CD14-positive monocyte (primary cell): ENCODE data around the gene ITGA11. TPM values are rescaled to one million over a fixed set of nuclear protein-coding genes. Genes with fewer than 3 reads are reported as not detected.

Experiments
- DNase-seq, 3 donors: peaks; one replicate each; pipeline ENCODE4 v3.0.0-alpha.2; 2011 to 2022
- H2AFZ ChIP-seq: 2 replicates; pipeline ENCODE4 v1.6.0; 2012; ENCODE audit warnings: mild to moderate bottlenecking, low read depth, low read length, inconsistent platforms; ENCODE audit not compliant: insufficient read depth, poor library complexity, severe bottlenecking
- H3K27ac ChIP-seq, 2 donors: 1 replicate in 1 of 2; 2 replicates in 1 of 2; pipeline ENCODE4 v1.5.1; 2012 to 2013; ENCODE audit warnings: low read length in 2 of 2, control low read depth in 1 of 2, inconsistent platforms in 1 of 2, low read depth in 1 of 2, mild to moderate bottlenecking in 1 of 2
- H3K27me3 ChIP-seq, 2 donors: one replicate each; pipeline versions ENCODE4 v1.6.0 to v1.6.1; 2011 to 2013; ENCODE audit warnings: low read length in 2 of 2; ENCODE audit not compliant: control insufficient read depth in 2 of 2, insufficient read depth in 2 of 2
- H3K36me3 ChIP-seq, 2 donors: replicated peaks in 1 of 2; 1 replicate in 1 of 2; 2 replicates in 1 of 2; pipeline versions ENCODE4 v1.5.1 to v1.6.1; 2012 to 2013; ENCODE audit warnings: low read length in 2 of 2, control low read depth in 1 of 2, inconsistent platforms in 1 of 2, mild to moderate bottlenecking in 1 of 2; ENCODE audit not compliant: insufficient read depth in 2 of 2, control insufficient read depth in 1 of 2
- H3K4me1 ChIP-seq, 2 donors: 1 replicate in 1 of 2; 2 replicates in 1 of 2; pipeline versions ENCODE4 v1.5.1 to v1.6.1; 2012 to 2013; ENCODE audit warnings: low read length in 2 of 2, control low read depth in 1 of 2, inconsistent platforms in 1 of 2, mild to moderate bottlenecking in 1 of 2, moderate library complexity in 1 of 2; ENCODE audit not compliant: insufficient read depth in 2 of 2, control insufficient read depth in 1 of 2
- H3K4me2 ChIP-seq: replicated peaks from 2 replicates; pipeline ENCODE3; 2012; ENCODE audit warnings: low read length, moderate library complexity, mild to moderate bottlenecking; ENCODE audit not compliant: poor library complexity, severe bottlenecking; ENCODE audit errors: extremely low read depth
- H3K4me3 ChIP-seq, 3 experiments: fragments of 200-600 bp in 1 of 3; sonication (generic) in 1 of 3; replicated peaks in 1 of 3; 1 replicate in 2 of 3; 2 replicates in 1 of 3; pipeline ENCODE4 v1.5.1; 2011 to 2013; ENCODE audit warnings: low read length in 3 of 3, mild to moderate bottlenecking in 3 of 3, control low read depth in 2 of 3, low read depth in 2 of 3, inconsistent platforms in 1 of 3, moderate library complexity in 1 of 3
- H3K79me2 ChIP-seq: 2 replicates; pipeline ENCODE4 v1.6.0; 2012; ENCODE audit warnings: mild to moderate bottlenecking, control low read depth, inconsistent platforms, low read length, moderate library complexity; ENCODE audit not compliant: insufficient read depth
- H3K9ac ChIP-seq: 2 replicates; pipeline ENCODE4 v1.6.0; 2017; ENCODE audit warnings: low read length, mild to moderate bottlenecking; ENCODE audit not compliant: insufficient read depth, poor library complexity, severe bottlenecking
- H3K9me3 ChIP-seq, 2 donors: replicated peaks in 1 of 2; 1 replicate in 1 of 2; 2 replicates in 1 of 2; pipeline versions ENCODE4 v1.5.1 to v1.6.1; 2012 to 2013; ENCODE audit warnings: low read length in 2 of 2, control low read depth in 1 of 2; ENCODE audit not compliant: control insufficient read depth in 1 of 2, insufficient read depth in 1 of 2
- H4K20me1 ChIP-seq: 2 replicates; pipeline ENCODE4 v1.6.0; 2012; ENCODE audit warnings: mild to moderate bottlenecking, low read length, control low read depth, moderate library complexity; ENCODE audit not compliant: insufficient read depth
- H3K27ac Mint-ChIP-seq, 7 donors: one replicate each; pipeline ENCODE4 v1.8.0; 2020; ENCODE audit warnings: mild to moderate bottlenecking in 7 of 7, mixed read lengths in 7 of 7, moderate library complexity in 6 of 7, inconsistent platforms in 2 of 7
- H3K27me3 Mint-ChIP-seq, 3 donors: one replicate each; pipeline ENCODE4 v1.8.0; 2021 to 2022; ENCODE audit warnings: low read depth in 3 of 3, mild to moderate bottlenecking in 3 of 3, mixed read lengths in 3 of 3, moderate library complexity in 3 of 3, inconsistent platforms in 1 of 3
- H3K36me3 Mint-ChIP-seq, 2 donors: one replicate each; pipeline ENCODE4 v1.8.0; 2020; ENCODE audit warnings: mixed read lengths in 2 of 2, inconsistent platforms in 1 of 2, mild to moderate bottlenecking in 1 of 2
- H3K4me1 Mint-ChIP-seq: one replicate; pipeline ENCODE4 v1.8.0; 2020; ENCODE audit warnings: mild to moderate bottlenecking, mixed read lengths
- H3K4me3 Mint-ChIP-seq, 2 donors: one replicate each; pipeline ENCODE4 v1.8.0; 2020; ENCODE audit warnings: mild to moderate bottlenecking in 2 of 2, mixed read lengths in 2 of 2, moderate library complexity in 1 of 2
- H3K9me3 Mint-ChIP-seq, 7 donors: one replicate each; pipeline ENCODE4 v1.8.0; 2020 to 2022; ENCODE audit warnings: mixed read lengths in 7 of 7, mild to moderate bottlenecking in 6 of 7, moderate library complexity in 6 of 7, inconsistent platforms in 2 of 7
- CTCF ChIP-seq: fragments of 200-600 bp; IDR thresholded peaks from one replicate; pipeline ENCODE4 v1.8.0; 2022; ENCODE audit warnings: antibody characterized with exemption, mild to moderate bottlenecking
- WGBS: methylation state at CpG from one replicate; pipeline ENCODE4 v1.1.5; 2013; ENCODE audit warnings: missing lambda C conversion rate; ENCODE audit not compliant: insufficient coverage; 5-methylcytosine and 5-hydroxymethylcytosine counted together
- intact Hi-C, 2 donors: fragments of 100-400 bp; cut with micrococcal nuclease; formaldehyde crosslinking; loops; one replicate each; pipeline versions ENCODE4 v1.15.0 to v1.15.1; 2023
- polyA plus RNA-seq, 3 donors: library from polyadenylated mRNA; depleted of rRNA in 1 of 3; unstranded in 2 of 3; stranded (reverse) in 1 of 3; fragments of 300-500 nt in 2 of 3; fragments of >200 nt in 1 of 3; fragmentation: Illumina TruSeq in 2 of 3; gene quantifications; 1 replicate in 2 of 3; 2 replicates in 1 of 3; pipeline ENCODE4 v1.2.3, GENCODE V29; 2012 to 2021

Gene ITGA11
- polyA plus RNA-seq, 3 donors = under 0.01 to 0.01 TPM; not detected in 1

GRCh38 chr15:68368731-68369435 lies 63.1 kb downstream of the ITGA11 start:
- no peak overlapping the region for H3K9ac ChIP-seq
- WGBS = 85% methylated on average over 9 of the region's 9 CpGs
- no peaks in the 10 kb centered on the region for H3K36me3 ChIP-seq
- no peaks in the 10 kb centered on the region for H3K4me1 ChIP-seq
- H3K9me3 ChIP-seq = no peaks in the 10 kb centered on the region
- peaks cover 2 to 5% (median 4%) of the 10 kb centered on the region in 3 donors for H3K27me3 Mint-ChIP-seq
- no peaks in the 10 kb centered on the region for H3K9me3 Mint-ChIP-seq
- TF ChIP-seq CTCF = no peak
- no peaks in the 10 kb centered on the region for H3K27me3 ChIP-seq
- H4K20me1 ChIP-seq = no peaks in the 10 kb centered on the region
- H3K4me1 Mint-ChIP-seq = peaks cover 8% of the 10 kb centered on the region
- no peak overlapping the region for H3K27ac Mint-ChIP-seq
- DNase-seq = no peak
- H3K36me3 Mint-ChIP-seq = no peaks in the 10 kb centered on the region
- no peak overlapping the region for H2AFZ ChIP-seq
- no peaks in the 10 kb centered on the region for H3K79me2 ChIP-seq
- no peak overlapping the region for H3K4me3 ChIP-seq
- intact Hi-C loops = no loop called here
- H3K4me3 Mint-ChIP-seq = no peak overlapping the region
- H3K4me2 ChIP-seq = no peak overlapping the region
- H3K27ac ChIP-seq = no peak overlapping the region

GRCh38 chr15:68367992-68368391 lies 64.0 kb downstream of the ITGA11 start:
- intact Hi-C loops = no loop called here
- no peaks in the 10 kb centered on the region for H3K9me3 ChIP-seq
- H3K36me3 Mint-ChIP-seq = no peaks in the 10 kb centered on the region
- H3K36me3 ChIP-seq = no peaks in the 10 kb centered on the region
- peaks cover 2 to 5% (median 4%) of the 10 kb centered on the region in 3 donors for H3K27me3 Mint-ChIP-seq
- H3K4me3 ChIP-seq = no peak overlapping the region
- no peak overlapping the region for H2AFZ ChIP-seq
- no peak overlapping the region for H3K27ac ChIP-seq
- H4K20me1 ChIP-seq = no peaks in the 10 kb centered on the region
- no peaks in the 10 kb centered on the region for H3K9me3 Mint-ChIP-seq
- H3K9ac ChIP-seq = no peak overlapping the region
- H3K4me1 Mint-ChIP-seq = peaks cover 8% of the 10 kb centered on the region
- H3K79me2 ChIP-seq = no peaks in the 10 kb centered on the region
- no peak overlapping the region for H3K27ac Mint-ChIP-seq
- WGBS = 100% methylated on average over 2 of the region's 5 CpGs
- H3K27me3 ChIP-seq = no peaks in the 10 kb centered on the region
- no peak for DNase-seq
- no peak overlapping the region for H3K4me2 ChIP-seq
- no peak overlapping the region for H3K4me3 Mint-ChIP-seq
- H3K4me1 ChIP-seq = no peaks in the 10 kb centered on the region
- TF ChIP-seq CTCF = no peak
